GM21367 (cell line): ENCODE results near the gene TMEM131.
"Not testable (repeated sequence)": the region's sequence is repeated elsewhere in the genome, so short reads cannot be mapped to it uniquely, and the experiment has no call there.

Experiments
- ATAC-seq: cut with Tn5 transposase; IDR thresholded peaks from one replicate; pipeline ENCODE4 v1.9.1; 2021; ENCODE audit not compliant: unreplicated experiment

TMEM131 gene, protein sequence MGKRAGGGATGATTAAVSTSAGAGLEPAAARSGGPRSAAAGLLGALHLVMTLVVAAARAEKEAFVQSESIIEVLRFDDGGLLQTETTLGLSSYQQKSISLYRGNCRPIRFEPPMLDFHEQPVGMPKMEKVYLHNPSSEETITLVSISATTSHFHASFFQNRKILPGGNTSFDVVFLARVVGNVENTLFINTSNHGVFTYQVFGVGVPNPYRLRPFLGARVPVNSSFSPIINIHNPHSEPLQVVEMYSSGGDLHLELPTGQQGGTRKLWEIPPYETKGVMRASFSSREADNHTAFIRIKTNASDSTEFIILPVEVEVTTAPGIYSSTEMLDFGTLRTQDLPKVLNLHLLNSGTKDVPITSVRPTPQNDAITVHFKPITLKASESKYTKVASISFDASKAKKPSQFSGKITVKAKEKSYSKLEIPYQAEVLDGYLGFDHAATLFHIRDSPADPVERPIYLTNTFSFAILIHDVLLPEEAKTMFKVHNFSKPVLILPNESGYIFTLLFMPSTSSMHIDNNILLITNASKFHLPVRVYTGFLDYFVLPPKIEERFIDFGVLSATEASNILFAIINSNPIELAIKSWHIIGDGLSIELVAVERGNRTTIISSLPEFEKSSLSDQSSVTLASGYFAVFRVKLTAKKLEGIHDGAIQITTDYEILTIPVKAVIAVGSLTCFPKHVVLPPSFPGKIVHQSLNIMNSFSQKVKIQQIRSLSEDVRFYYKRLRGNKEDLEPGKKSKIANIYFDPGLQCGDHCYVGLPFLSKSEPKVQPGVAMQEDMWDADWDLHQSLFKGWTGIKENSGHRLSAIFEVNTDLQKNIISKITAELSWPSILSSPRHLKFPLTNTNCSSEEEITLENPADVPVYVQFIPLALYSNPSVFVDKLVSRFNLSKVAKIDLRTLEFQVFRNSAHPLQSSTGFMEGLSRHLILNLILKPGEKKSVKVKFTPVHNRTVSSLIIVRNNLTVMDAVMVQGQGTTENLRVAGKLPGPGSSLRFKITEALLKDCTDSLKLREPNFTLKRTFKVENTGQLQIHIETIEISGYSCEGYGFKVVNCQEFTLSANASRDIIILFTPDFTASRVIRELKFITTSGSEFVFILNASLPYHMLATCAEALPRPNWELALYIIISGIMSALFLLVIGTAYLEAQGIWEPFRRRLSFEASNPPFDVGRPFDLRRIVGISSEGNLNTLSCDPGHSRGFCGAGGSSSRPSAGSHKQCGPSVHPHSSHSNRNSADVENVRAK (N-terminal part only)

DNA sequence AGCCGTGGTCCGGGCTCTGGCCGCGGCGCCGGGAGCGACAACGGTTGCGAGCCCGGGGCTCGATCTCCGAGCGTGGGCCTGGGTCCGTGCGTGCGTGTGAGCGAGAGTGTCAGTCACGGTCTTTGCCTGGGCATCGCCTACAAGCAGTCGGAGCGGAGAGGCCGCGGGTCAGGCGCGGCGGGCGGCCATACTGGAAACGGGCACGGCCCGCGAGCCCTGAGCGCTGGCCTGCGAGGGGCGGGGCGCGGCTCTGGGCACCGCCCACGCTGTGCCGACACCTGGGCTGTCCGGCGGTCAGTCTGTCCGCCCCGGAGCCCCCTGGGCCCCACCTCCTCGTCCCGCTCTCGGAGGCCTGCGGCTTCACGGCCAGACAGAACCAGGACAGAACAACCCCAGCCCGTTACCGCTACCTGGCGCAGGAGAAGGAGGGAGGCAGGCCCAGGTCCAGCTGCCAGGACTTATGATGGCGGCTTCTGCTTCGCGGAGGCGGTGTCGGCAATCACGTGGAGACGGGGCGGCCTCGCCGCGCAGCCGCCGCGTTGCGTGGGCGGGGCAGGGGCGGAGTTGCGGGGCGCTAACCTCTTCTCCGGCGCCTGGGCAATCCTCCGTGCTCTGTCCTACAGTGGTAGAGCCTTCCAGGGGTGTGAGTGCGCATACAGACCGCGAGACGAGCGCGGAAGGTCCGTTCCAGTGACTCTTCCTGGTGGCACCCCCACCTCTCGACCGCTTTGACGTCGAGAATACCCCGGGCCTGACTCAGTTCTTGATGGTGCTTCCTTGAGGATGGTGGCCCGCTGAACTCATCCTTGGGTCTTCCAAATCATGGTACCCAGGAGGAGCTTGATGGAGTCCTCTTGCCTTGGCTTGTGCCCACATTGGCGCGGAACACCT, at the start of gene TMEM131:
Gene TMEM131 (minus strand): TSS at position 215 of the 891 bp plus-strand sequence. CDS start 286 bp downstream, outside the sequence.
- peak; percentile 54 for ATAC-seq

DNA sequence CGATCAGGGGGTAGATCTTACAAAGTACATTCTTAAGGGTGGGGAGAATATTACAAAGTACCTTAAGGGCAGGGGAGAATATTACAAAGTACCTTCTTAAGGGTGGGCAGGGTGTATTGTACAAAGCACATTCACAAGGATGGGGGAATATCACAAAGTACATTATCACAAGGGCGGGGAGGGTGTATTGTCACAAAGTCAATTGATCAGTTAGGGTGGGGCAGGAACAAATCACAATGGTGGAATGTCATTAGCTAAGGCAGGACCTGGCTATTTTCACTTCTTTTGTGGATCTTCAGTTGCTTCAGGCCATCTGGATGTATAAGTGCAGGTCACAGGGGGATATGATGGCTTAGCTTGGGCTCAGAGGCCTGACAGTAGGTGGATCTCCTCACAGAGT, 49.0 kb upstream of the TMEM131 start:
- ATAC-seq: not testable (repeated sequence)

DNA sequence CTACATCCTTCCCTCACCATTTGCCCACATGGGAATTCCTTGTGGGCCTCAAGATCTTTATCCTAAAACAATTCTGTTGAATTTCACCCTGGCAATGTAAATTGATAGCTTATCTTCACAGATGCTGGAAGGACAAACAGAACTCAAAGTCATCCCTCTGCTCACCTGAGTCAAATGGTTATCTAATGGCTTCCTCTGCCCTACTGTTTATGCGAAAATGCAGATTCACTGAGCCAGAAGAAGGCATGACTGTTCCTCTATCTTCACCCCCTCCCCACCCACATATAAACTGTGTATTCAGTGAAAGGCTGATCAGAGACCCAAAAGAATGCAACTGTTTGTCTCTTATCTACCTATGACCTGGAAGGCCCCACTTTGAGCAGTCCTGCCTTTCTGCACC, 47.4 kb upstream of the TMEM131 start:
- no peak for ATAC-seq

DNA sequence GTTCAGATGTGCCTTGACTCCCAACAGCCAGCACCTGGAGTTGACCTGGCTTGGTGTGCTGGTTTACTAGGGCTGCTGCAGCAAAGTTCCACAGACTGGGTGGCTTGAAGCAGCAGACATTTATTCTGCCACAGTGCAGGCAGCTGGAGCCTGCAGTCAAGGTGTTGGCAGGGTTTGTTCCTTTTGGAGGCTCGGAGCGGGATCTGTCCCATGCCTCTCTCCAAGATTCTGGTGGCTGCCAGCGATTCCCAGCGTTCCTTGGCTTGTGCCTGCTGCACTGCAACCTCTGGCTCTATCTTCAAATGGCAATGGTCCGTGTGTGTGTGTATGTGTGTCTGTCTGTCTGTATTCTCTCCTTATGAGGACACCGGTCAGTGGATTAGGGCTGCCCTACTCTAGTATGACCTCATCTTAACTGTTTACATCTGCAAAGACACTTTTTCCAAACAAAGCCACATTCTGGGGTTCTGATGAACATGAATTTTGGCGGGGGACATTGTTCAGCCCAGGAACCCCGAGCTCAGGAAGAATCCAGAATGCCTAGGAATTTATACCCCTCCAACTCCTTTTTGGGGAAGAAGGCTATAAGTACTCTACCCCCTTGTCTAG, 44.7 kb upstream of the TMEM131 start:
- no peak for ATAC-seq

DNA sequence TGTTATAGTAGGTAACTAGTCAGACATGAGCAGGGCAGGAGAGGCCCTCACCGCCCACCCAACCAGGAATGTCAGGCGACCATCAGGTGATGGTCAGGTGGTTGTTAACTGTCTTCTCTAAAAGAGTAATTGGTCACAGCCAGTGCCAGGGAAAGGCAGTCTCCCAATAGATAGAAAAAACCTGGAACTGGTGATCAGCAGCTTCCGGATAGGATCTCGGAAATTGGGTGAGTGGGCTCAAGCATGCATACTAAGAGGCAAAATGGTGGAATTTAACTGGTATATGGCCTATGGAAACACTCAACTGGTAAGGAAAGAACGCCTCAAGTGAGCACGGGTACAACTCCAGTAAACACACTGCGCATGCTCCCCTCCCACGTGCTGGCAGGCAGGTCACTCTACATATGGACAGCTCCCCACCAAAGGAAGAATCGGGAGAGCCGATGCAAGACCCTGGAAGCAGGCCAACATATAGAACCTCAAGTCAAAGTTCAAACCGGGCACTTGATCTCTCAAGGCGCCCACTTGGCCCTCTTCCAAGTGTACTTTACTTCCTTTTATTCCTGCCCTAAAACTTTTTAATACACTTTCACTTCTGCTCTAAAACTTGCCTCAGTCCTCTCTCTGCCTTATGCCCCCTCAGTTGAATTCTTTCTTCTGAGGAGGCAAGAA, 43.5 kb upstream of the TMEM131 start:
- ATAC-seq: no peak

DNA sequence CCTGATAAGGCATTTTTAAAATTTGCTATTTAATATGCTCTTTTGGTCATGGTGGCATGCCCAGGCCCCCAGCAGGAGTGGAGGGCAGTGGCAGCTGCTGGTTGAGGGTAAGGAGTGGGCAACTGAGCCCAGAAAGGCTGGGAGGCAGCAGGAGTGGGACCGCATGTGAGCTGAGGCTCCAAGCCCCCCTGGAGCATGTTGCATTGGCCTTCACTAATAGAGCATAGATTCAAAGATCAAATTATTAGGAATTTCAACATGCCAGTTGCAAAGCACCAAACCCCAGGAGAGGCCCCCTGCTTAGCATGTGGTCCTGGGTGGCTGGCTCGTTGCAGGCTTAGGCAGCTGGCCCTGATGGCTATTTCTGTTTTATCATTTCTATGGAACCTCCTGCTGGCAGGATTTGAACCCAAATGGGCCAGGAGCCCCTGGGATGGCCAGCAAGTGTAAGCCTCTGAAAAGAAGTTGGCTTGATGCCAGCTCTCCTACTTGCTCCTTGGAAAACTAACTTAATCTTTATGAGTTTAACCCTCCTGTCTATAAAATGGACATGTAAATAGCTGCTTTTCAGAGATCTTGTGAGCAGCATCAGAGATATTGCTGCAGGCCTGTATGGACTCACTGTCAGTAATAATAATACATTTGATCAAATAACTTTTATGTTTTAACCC, 42.1 kb upstream of the TMEM131 start:
- ATAC-seq: no peak

DNA sequence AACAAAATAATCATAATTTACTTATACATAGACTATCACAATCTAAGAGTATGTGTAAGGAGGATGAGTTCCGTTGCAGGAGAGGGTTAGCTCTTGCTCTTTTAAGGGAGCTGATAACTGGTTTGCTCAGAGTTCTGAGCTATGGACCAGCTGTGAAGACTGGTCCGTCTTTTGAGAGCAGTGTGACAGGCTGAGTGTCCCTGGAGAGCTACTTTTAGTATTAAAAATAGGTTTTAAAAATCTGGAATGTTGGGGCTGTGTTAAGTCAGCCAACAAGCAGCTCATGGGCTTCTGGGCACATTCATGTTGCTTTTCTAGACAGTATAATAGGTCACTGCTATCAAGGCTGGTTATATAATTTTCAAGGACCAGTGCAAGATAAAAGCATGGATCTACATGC, 41.5 kb upstream of the TMEM131 start:
- ATAC-seq: no peak

DNA sequence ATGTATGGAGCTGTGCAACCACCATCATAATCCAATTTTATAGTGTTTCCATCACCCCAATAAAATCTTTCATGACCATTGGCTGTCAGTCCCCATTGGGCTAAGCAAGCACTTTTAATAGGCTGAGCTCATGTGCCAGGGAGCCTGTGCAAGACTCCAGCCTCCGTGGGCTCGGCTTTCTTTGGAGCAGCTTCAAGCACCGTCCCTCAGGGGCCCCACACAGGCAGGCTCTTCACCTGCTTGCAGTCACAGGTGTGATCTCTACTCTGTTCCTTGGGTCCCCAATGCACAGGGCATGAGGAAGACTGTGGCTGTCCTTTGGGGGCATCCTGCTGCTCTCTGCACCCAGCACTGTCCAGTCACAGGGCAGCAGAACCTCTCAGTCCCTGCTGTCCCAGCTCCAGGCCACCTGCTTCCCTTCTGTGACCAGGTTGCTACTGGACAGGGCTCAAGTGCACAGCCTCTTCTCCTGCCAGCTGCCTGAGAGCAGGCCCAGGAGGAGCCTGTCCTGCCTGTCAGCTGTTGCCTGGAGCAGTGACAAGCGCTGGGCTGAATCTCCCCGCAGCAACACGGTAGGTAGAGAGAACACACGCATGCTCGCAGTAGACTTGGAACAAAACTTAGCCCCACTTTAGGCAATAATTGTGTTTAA, 40.7 kb upstream of the TMEM131 start:
- no peak for ATAC-seq

DNA sequence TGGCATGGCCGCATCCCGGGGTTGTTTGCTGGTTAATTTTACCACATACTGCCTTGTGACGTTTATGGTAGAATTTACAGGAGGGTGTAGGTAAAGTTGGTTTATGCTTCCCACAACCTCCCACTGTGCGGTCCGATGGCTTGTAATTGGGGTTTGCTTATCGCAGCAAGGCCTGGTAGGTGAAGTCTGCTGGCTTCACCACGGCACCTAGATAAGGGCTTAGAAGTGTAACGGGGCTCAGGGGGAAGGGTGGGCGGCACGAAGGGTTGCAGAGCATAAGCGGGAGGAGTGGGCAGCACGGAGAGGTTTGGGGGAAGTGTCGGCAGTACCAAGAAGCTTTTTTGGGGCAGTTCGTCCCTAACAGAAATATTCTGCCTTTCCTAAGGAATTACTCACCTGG, 39.0 kb upstream of the TMEM131 start:
- ATAC-seq: no peak

DNA sequence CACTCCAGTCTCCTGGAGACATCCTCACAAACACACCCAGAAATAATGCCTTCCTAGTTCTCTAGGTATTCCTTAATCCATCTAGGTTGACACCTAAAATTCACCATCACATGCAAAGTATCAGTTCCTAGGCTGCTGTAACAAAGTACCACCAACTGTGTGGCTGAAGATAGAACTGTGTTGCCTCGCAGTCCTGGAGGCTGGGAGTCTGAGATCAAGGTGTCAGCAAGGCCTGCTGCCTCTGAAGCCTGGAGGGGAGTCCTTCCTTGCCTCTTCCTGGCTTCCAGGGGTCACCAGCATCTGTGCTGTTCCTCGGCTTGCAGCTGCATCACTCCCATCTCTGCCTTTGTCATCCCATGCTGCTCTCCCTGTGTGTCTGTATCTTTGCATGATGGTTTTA, 36.3 kb upstream of the TMEM131 start:
- ATAC-seq: no peak

DNA sequence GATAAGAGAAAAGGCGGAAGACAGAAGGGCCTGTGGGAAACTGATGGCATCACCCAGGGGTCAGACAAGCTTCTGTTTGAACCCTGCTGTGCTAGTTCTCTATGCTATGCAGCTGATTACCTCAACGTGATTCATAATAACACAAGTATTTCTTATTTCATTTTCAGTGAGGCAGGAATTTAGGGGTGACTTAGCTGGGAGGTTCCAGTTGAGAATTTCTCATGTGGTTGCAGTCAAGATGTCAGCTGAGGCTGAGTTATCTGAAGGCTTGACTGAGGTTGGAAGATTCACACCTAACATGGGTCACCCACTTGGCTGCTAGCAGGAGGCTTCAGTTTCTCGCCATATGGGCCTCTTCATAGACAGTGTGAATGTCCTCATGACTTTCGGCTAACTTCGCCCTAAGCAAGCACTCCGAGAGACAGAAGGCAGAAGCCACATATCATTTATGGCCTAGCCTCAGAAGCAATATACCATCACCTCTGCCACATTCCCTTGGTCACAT, 34.0 kb upstream of the TMEM131 start:
- no peak for ATAC-seq

DNA sequence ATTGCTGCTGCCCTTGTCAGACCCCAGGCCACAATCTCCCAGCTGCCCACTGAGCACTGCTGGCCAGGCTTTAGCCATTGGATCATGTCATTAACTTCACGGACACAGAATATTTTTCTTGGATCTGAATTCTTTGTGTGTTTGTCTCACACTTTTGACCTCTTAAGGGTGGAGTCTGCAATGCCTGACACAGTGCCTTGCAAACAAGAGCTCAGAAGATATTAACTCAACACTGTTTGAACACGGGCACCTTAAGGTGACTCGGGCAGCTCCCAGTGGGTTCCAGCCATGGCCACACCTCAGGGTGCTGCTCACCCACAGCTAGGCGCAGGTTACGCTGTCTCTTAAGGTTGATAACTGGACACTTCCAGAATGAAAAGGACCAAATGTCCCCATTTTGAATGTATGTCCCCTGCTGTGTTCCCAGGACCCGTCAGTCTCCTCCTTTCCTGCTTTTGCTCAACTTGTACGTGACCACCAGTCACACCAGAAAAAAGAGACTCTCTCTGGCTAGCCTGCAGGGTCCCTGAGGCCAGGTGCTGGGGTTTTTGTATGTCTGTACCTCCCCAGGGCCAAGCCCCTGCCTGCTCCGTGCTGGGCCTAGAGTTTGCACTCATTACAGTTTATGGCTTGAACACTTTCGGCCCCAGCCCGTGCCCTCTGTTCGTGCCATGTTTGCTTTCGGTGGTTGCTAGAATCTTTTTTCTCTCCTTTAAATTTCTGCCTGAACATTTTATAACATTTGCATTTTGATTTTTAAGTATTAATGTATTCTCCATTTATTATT, 33.4 kb upstream of the TMEM131 start:
- no peak for ATAC-seq

DNA sequence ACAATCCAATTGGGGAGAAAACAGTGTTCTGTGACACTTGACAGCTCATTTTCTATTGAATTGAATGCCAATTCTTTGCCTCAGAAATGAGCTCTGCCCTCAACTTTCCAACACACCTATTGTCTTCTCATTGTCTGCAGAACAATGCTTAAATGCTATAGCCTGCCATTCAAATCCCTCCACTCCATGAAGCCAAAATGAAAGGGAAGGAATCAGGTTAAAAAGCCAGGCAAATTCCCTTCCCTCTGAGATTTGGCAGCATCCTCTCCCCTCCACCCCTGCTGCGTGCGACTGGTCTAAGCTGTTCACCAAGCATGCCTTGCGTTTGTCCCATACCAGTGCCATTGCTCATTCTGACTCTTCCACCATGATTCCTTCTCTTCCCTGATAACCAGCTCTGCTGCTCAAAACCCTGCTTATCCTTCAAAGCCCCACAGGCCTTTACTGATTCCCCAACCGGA, 32.4 kb upstream of the TMEM131 start:
- no peak for ATAC-seq

DNA sequence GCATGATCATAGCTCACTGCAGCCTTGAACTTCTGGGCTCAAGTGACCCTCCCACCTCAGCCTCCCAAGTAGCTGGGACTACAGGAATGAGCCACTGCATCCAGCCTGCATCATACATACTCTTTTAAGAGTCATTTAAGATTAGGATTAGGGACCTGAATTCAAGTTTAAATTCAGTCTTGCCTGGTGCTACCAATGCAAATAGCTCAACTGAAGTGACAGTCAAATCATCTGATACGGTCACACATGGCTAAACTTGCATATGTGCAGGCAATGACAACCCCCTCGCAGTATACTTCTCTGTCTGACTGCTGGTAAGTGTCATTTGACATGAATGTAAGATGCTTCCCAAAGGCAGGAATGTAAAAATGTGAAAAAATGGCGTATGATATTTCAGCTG, 31.8 kb upstream of the TMEM131 start:
- peak; percentile 34 for ATAC-seq

DNA sequence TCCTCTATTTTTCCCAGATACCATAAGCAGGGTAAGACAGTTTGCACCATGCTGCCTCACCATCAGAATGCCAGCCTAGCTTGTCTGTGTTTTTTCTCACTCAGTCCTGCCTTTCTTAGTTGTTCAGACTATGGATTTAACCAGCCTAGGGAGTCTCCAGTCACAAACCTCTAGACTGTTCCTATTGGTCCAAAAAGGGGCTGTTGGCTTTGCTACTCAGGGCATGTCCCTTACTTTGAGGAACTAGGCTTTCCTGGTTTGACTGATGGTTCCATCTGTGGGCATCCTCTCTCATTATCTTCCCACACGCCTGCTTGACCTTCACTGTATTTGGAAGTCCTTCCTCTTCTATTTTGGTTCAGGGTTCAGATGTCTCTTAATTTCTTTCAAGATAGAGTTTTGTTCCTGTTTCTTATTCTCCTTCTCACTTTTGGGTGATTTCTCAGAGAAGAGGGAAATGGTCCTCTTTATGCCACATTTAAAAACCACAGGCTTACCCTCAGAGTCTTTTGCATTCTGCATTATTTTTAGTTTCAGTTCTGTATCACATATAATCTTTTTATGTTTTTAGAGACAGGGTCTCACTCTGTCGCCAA, 31.3 kb upstream of the TMEM131 start:
- ATAC-seq: peak; percentile 79

DNA sequence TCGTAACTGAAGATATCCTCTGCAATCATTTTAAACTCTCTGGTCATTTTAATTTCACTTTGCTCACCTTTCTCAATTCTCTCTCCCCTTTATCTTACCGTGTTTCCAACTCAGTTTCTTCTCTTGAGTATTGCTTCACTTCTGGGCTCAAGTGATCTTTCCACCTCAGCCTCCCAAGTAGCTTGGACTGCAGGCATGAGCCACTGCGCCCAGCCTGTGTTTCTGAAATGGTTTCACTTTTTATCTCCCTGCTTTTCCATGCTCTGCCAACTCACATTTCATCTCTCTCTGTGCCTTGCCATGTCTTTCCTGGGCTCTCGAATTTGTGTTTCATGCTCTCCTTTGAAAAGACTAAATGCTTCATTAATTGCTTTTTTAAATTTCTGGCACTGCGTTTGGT, 30.5 kb upstream of the TMEM131 start:
- ATAC-seq: no peak
